ENCODE data around the gene PPP2R5A.

DNA sequence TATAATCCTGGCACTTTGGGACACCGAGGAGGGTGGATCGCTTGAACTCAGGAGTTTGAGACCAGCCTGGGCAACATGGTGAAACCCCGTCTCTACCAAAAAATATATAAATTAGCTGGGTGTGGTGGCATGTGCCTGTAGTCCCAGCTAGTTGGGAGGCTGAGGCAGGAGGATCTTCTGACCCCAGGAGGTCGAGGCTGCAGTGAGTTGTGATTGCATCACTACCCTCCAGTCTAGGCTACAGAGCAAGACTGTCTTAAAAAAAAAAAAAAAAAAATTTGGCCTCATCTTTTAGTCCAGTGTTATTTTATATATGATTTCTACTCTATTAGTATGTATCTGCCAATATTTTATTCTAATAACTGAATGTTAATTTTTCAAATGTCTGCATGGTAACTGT, 59.7 kb downstream of the PPP2R5A start:
- TF ChIP-seq POLR2AphosphoS5 (IDR thresholded peaks at IDR 0.05; ENCODE audit: borderline replicate concordance, low read depth, low read length) (no peak), FOXP2 (optimal IDR thresholded peaks at IDR 0.05; ENCODE audit: control extremely low read depth, extremely low read length, insufficient read depth) (no peak)

Measured in SK-N-MC (cell line).